ENCODE results near the gene ACOXL. TPM values are rescaled to one million over a fixed set of nuclear protein-coding genes. Genes with fewer than 3 reads are reported as not detected.

Gene ACOXL
- total and polyA plus RNA-seq, 2 of the 8 experiments (the other 6 are each of a cell fraction or from before 2014, with no cell fraction given), result 11.4 to 20.6 TPM

GRCh38 chr2:110960954-110961353 lies 228.6 kb downstream of the ACOXL start:
- Histone ChIP-seq H3K23ac (ENCODE audit: insufficient read length) (no peak overlapping the region), H3K27me3 (replicated peaks in 1 of 4; ENCODE audit: control insufficient read depth in 3 of 4, extremely low read depth in 1 of 4, insufficient read depth in 3 of 4, low read length in 3 of 4) (no peaks in the 10 kb centered on the region)
- FAIRE-seq, result no peak
- TF ChIP-seq ATF2 (IDR thresholded peaks at IDR 0.05; ENCODE audit: low read length) (no peak), RBBP5 (IDR thresholded peaks at IDR 0.05; ENCODE audit: borderline replicate concordance, low read depth, low read length) (no peak), YY1 (IDR thresholded peaks at IDR 0.05; ENCODE audit: low read depth, low read length) (no peak), FOSL1 (IDR thresholded peaks at IDR 0.05; ENCODE audit: insufficient read depth, low read depth, low read length) (no peak), ZNF274 (IDR thresholded peaks at IDR 0.05; ENCODE audit: borderline replicate concordance, extremely low read depth, low read length) (no peak), SP4 (IDR thresholded peaks at IDR 0.05; ENCODE audit: low read length) (no peak), TAF7 (optimal IDR thresholded peaks at IDR 0.05; ENCODE audit: borderline replicate concordance, low read depth, low read length) (no peak), CTCF (IDR thresholded peaks at IDR 0.05; ENCODE audit: control extremely low read depth in 1 of 3, insufficient read depth in 1 of 3, low read depth in 1 of 3, low read length in 3 of 3) (no peak), SAP30 (IDR thresholded peaks at IDR 0.05; ENCODE audit: insufficient read depth, insufficient replicate concordance, low read length) (no peak), CBX5 (IDR thresholded peaks at IDR 0.05; ENCODE audit: low read depth, low read length) (no peak)

More at GRCh38 chr2:110960954-110961353, 228.6 kb downstream of the ACOXL start:
- Histone ChIP-seq H3K56ac (replicated peaks; ENCODE audit: insufficient read length, low read depth, low read length) (no peak overlapping the region), H3K14ac (ENCODE audit: insufficient read length) (no peak overlapping the region), H3K4me1 (replicated peaks in 1 of 4; ENCODE audit: control insufficient read depth in 3 of 4, insufficient read depth in 4 of 4, low read length in 3 of 4) (no peaks in the 10 kb centered on the region), H2AFZ (ENCODE audit: low read length) (no peak overlapping the region), H2BK15ac (ENCODE audit: low read length) (no peak overlapping the region), H3K4me2 (ENCODE audit: insufficient read depth in 1 of 2, low read depth in 2 of 2, low read length in 2 of 2) (no peak overlapping the region), H2BK5ac (ENCODE audit: low read depth, low read length) (no peak overlapping the region), H2BK20ac (ENCODE audit: low read length) (no peak overlapping the region), H3K9me3 (ENCODE audit: insufficient read depth in 2 of 2, low read depth in 1 of 2, low read length in 1 of 2) (no peaks in the 10 kb centered on the region), H2BK120ac (replicated peaks; ENCODE audit: low read depth, low read length) (no peak overlapping the region), H3K27ac (ENCODE audit: low read depth, low read length) (no peak overlapping the region), H3K36me3 (ENCODE audit: control insufficient read depth in 2 of 4, insufficient read depth in 4 of 4, low read length in 3 of 4) (peaks cover 0 to 6% (median 2%) of the 10 kb centered on the region in 4 experiments; a peak in 2 of 8 replicates), H2AK5ac (ENCODE audit: low read depth, low read length) (no peak overlapping the region), H4K20me1 (replicated peaks in 1 of 2; ENCODE audit: control insufficient read depth in 1 of 2, insufficient read depth in 2 of 2, low read length in 2 of 2) (no peaks in the 10 kb centered on the region), H3K4me3 (ENCODE audit: extremely low read depth in 1 of 4, insufficient read depth in 2 of 4, low read depth in 3 of 4, low read length in 4 of 4) (no peak overlapping the region), H3K79me1 (ENCODE audit: low read depth, low read length) (no peaks in the 10 kb centered on the region), H3K23me2 (ENCODE audit: low read depth, low read length) (no peaks in the 10 kb centered on the region), H2BK12ac (ENCODE audit: low read depth, low read length) (no peak overlapping the region), H3K79me2 (ENCODE audit: control insufficient read depth in 1 of 2, insufficient read depth in 2 of 2, low read length in 2 of 2) (no peaks in the 10 kb centered on the region), H3K18ac (ENCODE audit: extremely low read depth, low read length) (no peak overlapping the region), H3K9ac (replicated peaks in 1 of 4; ENCODE audit: extremely low read depth in 1 of 4, low read depth in 3 of 4, low read length in 3 of 4) (no peak overlapping the region), H4K8ac (ENCODE audit: extremely low read depth, insufficient read depth, low read length) (no peak overlapping the region), H3K4ac (replicated peaks; ENCODE audit: insufficient read length, low read depth, low read length) (no peak overlapping the region), H4K91ac (replicated peaks; ENCODE audit: insufficient read length, low read length) (no peak overlapping the region), H4K5ac (ENCODE audit: insufficient read length, low read depth, low read length) (no peak overlapping the region)
- WGBS, 2 experiments (ENCODE audit: extremely low coverage in 1 of 2, insufficient coverage in 1 of 2, insufficient read length in 1 of 2, insufficient replicate concordance in 2 of 2, low coverage in 1 of 2, low lambda C conversion rate in 2 of 2, missing lambda C conversion rate in 1 of 2), result 71% methylated on average over 2 of the region's 2 CpGs; no CpG with 5 or more reads in 1 of the 2 experiments
- CTCF ChIA-PET (ENCODE audit: partially characterized antibody), result no interaction called here
- DNase-seq (ENCODE audit: low read depth in 1 of 2, low spot score in 2 of 2), result no peak
- POLR2A ChIA-PET (ENCODE audit: partially characterized antibody), result no interaction called here
